Measurements from ENCODE around the gene GBF1. TPM values are rescaled to one million over a fixed set of nuclear protein-coding genes. Genes with fewer than 3 reads are reported as not detected.

The GBF1 gene
- polyA plus RNA-seq, 3 donors, result 4.2 to 17.4 (median 11.9) TPM

DNA sequence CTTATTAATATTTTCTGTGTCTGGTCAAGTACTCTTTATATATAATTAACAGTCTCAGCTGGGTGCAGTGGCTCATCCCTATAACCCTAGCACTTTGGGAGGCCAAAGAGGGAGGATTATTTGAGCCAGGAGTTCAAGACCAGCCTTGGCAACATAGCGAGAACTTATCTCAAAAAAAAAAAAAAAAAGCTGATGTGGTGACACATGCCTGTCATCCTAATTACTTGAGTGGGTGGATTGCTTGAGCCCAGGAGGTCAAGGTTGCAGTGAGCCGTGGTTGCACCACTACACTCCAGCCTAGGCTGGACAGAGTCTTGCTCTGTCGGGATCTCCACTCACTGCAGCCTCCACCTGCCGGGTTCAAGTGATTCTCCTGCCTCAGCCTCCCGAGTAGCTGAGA lies 26.0 kb upstream of the GBF1 start:
- H3K9me3 ChIP-seq (replicated peaks in 1 of 2; ENCODE audit: control insufficient read depth in 1 of 2, insufficient read depth in 1 of 2, low read length in 2 of 2), result no peaks in the 10 kb centered on the region
- H3K4me1 Mint-ChIP-seq, result no peaks in the 10 kb centered on the region
- no peak overlapping the region for H3K27ac Mint-ChIP-seq
- H3K9ac ChIP-seq (ENCODE audit: insufficient read depth, low read length, poor library complexity, severe bottlenecking), result no peak overlapping the region
- peaks cover 0 to 3% (median 0%) of the 10 kb centered on the region in 7 donors for H3K9me3 Mint-ChIP-seq
- peaks cover 0 to 4% of the 10 kb centered on the region in 2 donors for H3K27me3 ChIP-seq (ENCODE audit: control insufficient read depth in 2 of 2, insufficient read depth in 2 of 2, low read length in 2 of 2)
- H3K4me2 ChIP-seq (replicated peaks; ENCODE audit: extremely low read depth, low read length, poor library complexity, severe bottlenecking), result no peak overlapping the region
- H3K27me3 Mint-ChIP-seq (ENCODE audit: low read depth in 3 of 3), result peaks cover 8 to 27% (median 21%) of the 10 kb centered on the region in 3 donors
- DNase-seq, result no peak
- H3K4me3 Mint-ChIP-seq, result no peak overlapping the region
- no peaks in the 10 kb centered on the region for H3K36me3 ChIP-seq (replicated peaks in 1 of 2; ENCODE audit: control insufficient read depth in 1 of 2, insufficient read depth in 2 of 2, low read length in 2 of 2)
- WGBS (ENCODE audit: insufficient coverage), result no CpG with 5 or more reads among the region's 5 CpGs
- TF ChIP-seq, protein P1, sequence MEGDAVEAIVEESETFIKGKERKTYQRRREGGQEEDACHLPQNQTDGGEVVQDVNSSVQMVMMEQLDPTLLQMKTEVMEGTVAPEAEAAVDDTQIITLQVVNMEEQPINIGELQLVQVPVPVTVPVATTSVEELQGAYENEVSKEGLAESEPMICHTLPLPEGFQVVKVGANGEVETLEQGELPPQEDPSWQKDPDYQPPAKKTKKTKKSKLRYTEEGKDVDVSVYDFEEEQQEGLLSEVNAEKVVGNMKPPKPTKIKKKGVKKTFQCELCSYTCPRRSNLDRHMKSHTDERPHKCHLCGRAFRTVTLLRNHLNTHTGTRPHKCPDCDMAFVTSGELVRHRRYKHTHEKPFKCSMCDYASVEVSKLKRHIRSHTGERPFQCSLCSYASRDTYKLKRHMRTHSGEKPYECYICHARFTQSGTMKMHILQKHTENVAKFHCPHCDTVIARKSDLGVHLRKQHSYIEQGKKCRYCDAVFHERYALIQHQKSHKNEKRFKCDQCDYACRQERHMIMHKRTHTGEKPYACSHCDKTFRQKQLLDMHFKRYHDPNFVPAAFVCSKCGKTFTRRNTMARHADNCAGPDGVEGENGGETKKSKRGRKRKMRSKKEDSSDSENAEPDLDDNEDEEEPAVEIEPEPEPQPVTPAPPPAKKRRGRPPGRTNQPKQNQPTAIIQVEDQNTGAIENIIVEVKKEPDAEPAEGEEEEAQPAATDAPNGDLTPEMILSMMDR (IDR thresholded peaks at IDR 0.05), result no peak
- intact Hi-C loops (cut with micrococcal nuclease), result no loop called here
- H3K4me3 ChIP-seq (replicated peaks in 1 of 3; ENCODE audit: low read depth in 2 of 3, low read length in 3 of 3), result no peak overlapping the region
- H3K4me1 ChIP-seq (ENCODE audit: control insufficient read depth in 1 of 2, insufficient read depth in 2 of 2, low read length in 2 of 2), result no peaks in the 10 kb centered on the region
- no peaks in the 10 kb centered on the region for H4K20me1 ChIP-seq (ENCODE audit: insufficient read depth, low read length)
- no peak overlapping the region for H3K27ac ChIP-seq (ENCODE audit: low read depth in 1 of 2, low read length in 2 of 2)
- no peaks in the 10 kb centered on the region for H3K36me3 Mint-ChIP-seq
- H2AFZ ChIP-seq (ENCODE audit: insufficient read depth, low read depth, low read length, poor library complexity, severe bottlenecking), result no peak overlapping the region
- no peaks in the 10 kb centered on the region for H3K79me2 ChIP-seq (ENCODE audit: insufficient read depth, low read length)

DNA sequence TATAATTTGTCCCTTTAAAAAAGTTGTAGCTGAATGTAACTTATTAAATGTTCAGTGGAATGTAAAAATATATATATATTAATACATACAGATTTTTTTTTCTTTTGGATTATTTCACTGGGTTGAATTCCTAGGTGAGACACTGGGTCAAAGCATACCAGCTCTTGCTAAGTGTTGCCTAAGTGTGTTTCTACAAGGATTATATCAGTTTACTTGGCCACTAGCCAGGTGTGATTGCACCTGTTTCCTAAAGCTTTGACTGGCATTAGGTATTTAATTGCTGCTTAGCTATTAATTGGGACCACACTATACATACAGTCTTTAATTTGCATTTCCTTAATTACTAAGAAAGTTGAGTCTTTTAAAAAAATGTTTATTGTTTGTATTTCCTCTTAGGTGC lies 24.7 kb upstream of the GBF1 start:
- no peak overlapping the region for H3K4me2 ChIP-seq (replicated peaks; ENCODE audit: extremely low read depth, low read length, poor library complexity, severe bottlenecking)
- intact Hi-C loops (cut with micrococcal nuclease), result loop anchor here in 1 of 2 donors (10.0 kb wide), 1 partner anchor 284 kb away; the partner anchor contains the start of genes ACTR1A and SUFU
- no peak overlapping the region for H3K9ac ChIP-seq (ENCODE audit: insufficient read depth, low read length, poor library complexity, severe bottlenecking)
- no peak overlapping the region for H2AFZ ChIP-seq (ENCODE audit: insufficient read depth, low read depth, low read length, poor library complexity, severe bottlenecking)
- H3K79me2 ChIP-seq (ENCODE audit: insufficient read depth, low read length), result no peaks in the 10 kb centered on the region
- Mint-ChIP-seq H3K36me3 (no peaks in the 10 kb centered on the region), H3K27me3 (ENCODE audit: low read depth in 3 of 3) (peaks cover 6 to 27% (median 22%) of the 10 kb centered on the region in 3 donors), H3K4me1 (peaks cover 2% of the 10 kb centered on the region), H3K4me3 (no peak overlapping the region), H3K9me3 (peaks cover 0 to 2% (median 0%) of the 10 kb centered on the region in 7 donors), H3K27ac (no peak overlapping the region)
- TF ChIP-seq, protein P1 (IDR thresholded peaks at IDR 0.05), result no peak
- peaks cover 1 to 2% of the 10 kb centered on the region in 2 donors for H3K4me1 ChIP-seq (ENCODE audit: control insufficient read depth in 1 of 2, insufficient read depth in 2 of 2, low read length in 2 of 2)
- peaks cover 0 to 4% of the 10 kb centered on the region in 2 donors for H3K27me3 ChIP-seq (ENCODE audit: control insufficient read depth in 2 of 2, insufficient read depth in 2 of 2, low read length in 2 of 2)
- H3K9me3 ChIP-seq (replicated peaks in 1 of 2; ENCODE audit: control insufficient read depth in 1 of 2, insufficient read depth in 1 of 2, low read length in 2 of 2), result no peaks in the 10 kb centered on the region
- H3K27ac ChIP-seq (ENCODE audit: low read depth in 1 of 2, low read length in 2 of 2), result no peak overlapping the region
- H3K36me3 ChIP-seq (replicated peaks in 1 of 2; ENCODE audit: control insufficient read depth in 1 of 2, insufficient read depth in 2 of 2, low read length in 2 of 2), result no peaks in the 10 kb centered on the region
- H3K4me3 ChIP-seq (replicated peaks in 1 of 3; ENCODE audit: low read depth in 2 of 3, low read length in 3 of 3), result no peak overlapping the region
- DNase-seq, result no peak
- H4K20me1 ChIP-seq (ENCODE audit: insufficient read depth, low read length), result no peaks in the 10 kb centered on the region

Data from CD14-positive monocyte (primary cell).